A172 (cell line): ENCODE measurements around the gene MEIOSIN. TPM values are rescaled to one million over a fixed set of nuclear protein-coding genes. Genes with fewer than 3 reads are reported as not detected.
A peak's percentile ranks its signal among the peaks of the same experiment; 100 is the strongest.

Experiments
- DNase-seq: peaks from one replicate; pipeline ENCODE4 v3.0.0-alpha.2; 2015; ENCODE audit warnings: low spot score
- total RNA-seq: library from RNA; depleted of rRNA; stranded (reverse); fragments of >200 nt; shearing (Covaris generic); gene quantifications from 2 replicates; pipeline ENCODE4 v1.2.3, GENCODE V29; 2014

MEIOSIN gene
- total RNA-seq, 1 experiment from 2014 or later = not detected

GRCh38 chr19:45764945-45765701, 31.9 kb downstream of the MEIOSIN start:
- DNase-seq = no peak

GRCh38 chr19:45765702-45766295, 32.6 kb downstream of the MEIOSIN start:
- DNase-seq = no peak

- DNase-seq = no peak
Measured at GRCh38 chr19:45766296-45766868, 33.1 kb downstream of the MEIOSIN start.

GRCh38 chr19:45766869-45767346, 33.7 kb downstream of the MEIOSIN start:
- DNase-seq = no peak

- DNase-seq = no peak
Measured at GRCh38 chr19:45767410-45767880, 34.2 kb downstream of the MEIOSIN start.

- no peak for DNase-seq
Measured at GRCh38 chr19:45767881-45768654, 34.8 kb downstream of the MEIOSIN start.

GRCh38 chr19:45768655-45768983, 35.4 kb downstream of the MEIOSIN start:
- no peak for DNase-seq

- peak; percentile 86 for DNase-seq
Measured at GRCh38 chr19:45768984-45769782, 35.9 kb downstream of the MEIOSIN start, which contains the start of gene SIX5. Gene SIX5, minus strand, starts transcription at chr19:45769252. Its CDS starts 408 bp downstream, at chr19:45768844.

- peak; percentile 31 for DNase-seq
Measured at GRCh38 chr19:45769821-45770191, 36.6 kb downstream of the MEIOSIN start.

- peak; percentile 93 for DNase-seq
Measured at GRCh38 chr19:45770192-45771101, 37.2 kb downstream of the MEIOSIN start.

GRCh38 chr19:45771311-45771933, 38.2 kb downstream of the MEIOSIN start:
- DNase-seq = no peak

- no peak for DNase-seq
Measured at GRCh38 chr19:45772130-45772840, 39.0 kb downstream of the MEIOSIN start.

- DNase-seq = no peak
Measured at GRCh38 chr19:45772912-45773311, 39.7 kb downstream of the MEIOSIN start.

GRCh38 chr19:45773384-45773783, 40.1 kb downstream of the MEIOSIN start:
- DNase-seq = no peak

GRCh38 chr19:45774765-45775164, 41.5 kb downstream of the MEIOSIN start:
- DNase-seq = no peak

GRCh38 chr19:45777395-45777961, 44.2 kb downstream of the MEIOSIN start:
- no peak for DNase-seq

- no peak for DNase-seq
Measured at GRCh38 chr19:45778010-45778661, 44.9 kb downstream of the MEIOSIN start.
